Neural progenitor cell (in vitro differentiated cells): ENCODE measurements around the gene GALNTL6. TPM values are rescaled to one million over a fixed set of nuclear protein-coding genes. Genes with fewer than 3 reads are reported as not detected.

ENCODE experiments used
- DNase-seq: peaks from one replicate; pipeline ENCODE4 v3.0.0-alpha.2; 2016; ENCODE audit warnings: low spot score
- H2AFZ ChIP-seq: fragments of 200-600 bp; sonication (generic); replicated peaks from 2 replicates; pipeline ENCODE4 v1.6.1; 2016; ENCODE audit warnings: antibody characterized with exemption
- H3F3A ChIP-seq: fragments of 200-600 bp; sonication (generic); 2 replicates; pipeline ENCODE4 v1.6.1; 2016; ENCODE audit warnings: antibody characterized with exemption, low read depth
- H3K27ac ChIP-seq: fragments of 200-600 bp; sonication (generic); 2 replicates; pipeline ENCODE4 v1.5.1; 2016; ENCODE audit warnings: mild to moderate bottlenecking
- H3K27me3 ChIP-seq: fragments of 200-600 bp; sonication (generic); 2 replicates; pipeline ENCODE4 v1.6.1; 2016; ENCODE audit warnings: mild to moderate bottlenecking, moderate library complexity
- H3K36me3 ChIP-seq: fragments of 200-600 bp; sonication (generic); 2 replicates; pipeline ENCODE4 v1.5.1; 2016
- H3K4me1 ChIP-seq: fragments of 200-600 bp; sonication (generic); 2 replicates; pipeline ENCODE4 v1.6.1; 2016; ENCODE audit warnings: mixed run types
- H3K4me2 ChIP-seq: fragments of 200-600 bp; sonication (generic); 2 replicates; pipeline ENCODE4 v1.6.1; 2016
- H3K4me3 ChIP-seq: fragments of 200-600 bp; sonication (generic); 2 replicates; pipeline ENCODE4 v1.5.1; 2016
- H3K79me2 ChIP-seq: fragments of 200-600 bp; sonication (generic); 2 replicates; pipeline ENCODE4 v1.6.1; 2016; ENCODE audit warnings: low read depth
- H3K9ac ChIP-seq: fragments of 200-600 bp; sonication (generic); 2 replicates; pipeline ENCODE4 v1.6.1; 2016
- H3K9me3 ChIP-seq: fragments of 200-600 bp; sonication (generic); 2 replicates; pipeline ENCODE4 v1.5.1; 2016; ENCODE audit warnings: low read depth
- H4K20me1 ChIP-seq: fragments of 200-600 bp; sonication (generic); 2 replicates; pipeline ENCODE4 v1.6.1; 2016; ENCODE audit warnings: low read depth
- H3K27ac Mint-ChIP-seq: 3 replicates; pipeline ENCODE4 v1.8.0; 2021; ENCODE audit warnings: mixed read lengths
- H3K27me3 Mint-ChIP-seq: 2 replicates; pipeline ENCODE4 v1.8.0; 2022; ENCODE audit warnings: low read depth, mild to moderate bottlenecking, inconsistent platforms, moderate library complexity, mixed read lengths; ENCODE audit not compliant: insufficient read depth
- H3K36me3 Mint-ChIP-seq: 3 replicates; pipeline ENCODE4 v1.8.0; 2021; ENCODE audit warnings: mixed read lengths
- H3K4me1 Mint-ChIP-seq: 3 replicates; pipeline ENCODE4 v1.8.0; 2021; ENCODE audit warnings: mixed read lengths
- H3K4me3 Mint-ChIP-seq: 3 replicates; pipeline ENCODE4 v1.8.0; 2021; ENCODE audit warnings: mild to moderate bottlenecking, moderate library complexity, mixed read lengths
- H3K9me3 Mint-ChIP-seq: 3 replicates; pipeline ENCODE4 v1.8.0; 2020; ENCODE audit warnings: mixed read lengths
- EZH2 ChIP-seq: fragments of 200-600 bp; sonication (generic); IDR thresholded peaks from 2 replicates; pipeline ENCODE4 v1.6.1; 2017; ENCODE audit warnings: antibody characterized with exemption, mild to moderate bottlenecking, moderate library complexity
- EZH2phosphoT487 ChIP-seq: fragments of 200-600 bp; sonication (generic); IDR thresholded peaks from 2 replicates; pipeline ENCODE4 v1.6.1; 2017; ENCODE audit warnings: antibody characterized with exemption
- total RNA-seq: library from RNA; depleted of rRNA; stranded (reverse); fragments of >200 nt; gene quantifications from 2 replicates; pipeline ENCODE4 v1.2.3, GENCODE V29; 2015; ENCODE audit warnings: low replicate concordance
- TF ChIP-seq, protein P1 (sequence below): fragments of 200-600 bp; sonication (generic); IDR thresholded peaks from 2 replicates; pipeline ENCODE4 v1.5.1; 2017; ENCODE audit warnings: antibody characterized with exemption, mild to moderate bottlenecking

The GALNTL6 gene
- total RNA-seq, 1 donor from 2014 or later, result 0.15 TPM

DNA sequence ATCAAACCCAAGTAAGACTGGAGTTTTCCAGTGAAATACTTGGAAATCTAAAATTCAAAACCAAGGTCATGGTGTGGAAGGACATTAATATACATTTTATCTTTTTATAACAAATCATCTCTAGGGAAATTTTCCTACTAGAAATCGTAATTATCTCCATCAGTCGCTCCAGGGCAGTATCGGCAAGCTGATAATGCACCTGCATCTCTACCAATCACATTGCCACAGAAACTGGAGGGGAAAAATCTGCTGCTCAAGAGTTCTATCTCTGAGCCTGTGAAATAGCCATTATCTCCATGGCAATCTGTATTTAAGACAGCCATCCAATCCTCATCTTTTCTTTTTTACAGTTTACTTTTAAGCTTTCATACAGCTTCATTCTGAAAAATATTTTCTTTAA lies 817.1 kb downstream of the GALNTL6 start:
- Histone ChIP-seq H3K27ac (no peak overlapping the region), H3K4me3 (no peak overlapping the region), H3K27me3 (no peaks in the 10 kb centered on the region), H3F3A (no peaks in the 10 kb centered on the region), H3K4me1 (no peaks in the 10 kb centered on the region), H3K9ac (no peak overlapping the region), H4K20me1 (no peaks in the 10 kb centered on the region), H2AFZ (no peak overlapping the region), H3K9me3 (no peaks in the 10 kb centered on the region), H3K79me2 (no peaks in the 10 kb centered on the region), H3K36me3 (no peaks in the 10 kb centered on the region), H3K4me2 (no peak overlapping the region)
- no peak for DNase-seq
- Mint-ChIP-seq H3K27ac (no peak overlapping the region), H3K4me1 (peaks cover 3% of the 10 kb centered on the region), H3K9me3 (peaks cover 2% of the 10 kb centered on the region), H3K27me3 (no peaks in the 10 kb centered on the region), H3K36me3 (no peaks in the 10 kb centered on the region), H3K4me3 (no peak overlapping the region)
- no peak for TF ChIP-seq EZH2
- TF ChIP-seq EZH2phosphoT487, result no peak
- TF ChIP-seq, protein P1, sequence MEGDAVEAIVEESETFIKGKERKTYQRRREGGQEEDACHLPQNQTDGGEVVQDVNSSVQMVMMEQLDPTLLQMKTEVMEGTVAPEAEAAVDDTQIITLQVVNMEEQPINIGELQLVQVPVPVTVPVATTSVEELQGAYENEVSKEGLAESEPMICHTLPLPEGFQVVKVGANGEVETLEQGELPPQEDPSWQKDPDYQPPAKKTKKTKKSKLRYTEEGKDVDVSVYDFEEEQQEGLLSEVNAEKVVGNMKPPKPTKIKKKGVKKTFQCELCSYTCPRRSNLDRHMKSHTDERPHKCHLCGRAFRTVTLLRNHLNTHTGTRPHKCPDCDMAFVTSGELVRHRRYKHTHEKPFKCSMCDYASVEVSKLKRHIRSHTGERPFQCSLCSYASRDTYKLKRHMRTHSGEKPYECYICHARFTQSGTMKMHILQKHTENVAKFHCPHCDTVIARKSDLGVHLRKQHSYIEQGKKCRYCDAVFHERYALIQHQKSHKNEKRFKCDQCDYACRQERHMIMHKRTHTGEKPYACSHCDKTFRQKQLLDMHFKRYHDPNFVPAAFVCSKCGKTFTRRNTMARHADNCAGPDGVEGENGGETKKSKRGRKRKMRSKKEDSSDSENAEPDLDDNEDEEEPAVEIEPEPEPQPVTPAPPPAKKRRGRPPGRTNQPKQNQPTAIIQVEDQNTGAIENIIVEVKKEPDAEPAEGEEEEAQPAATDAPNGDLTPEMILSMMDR, result no peak

DNA sequence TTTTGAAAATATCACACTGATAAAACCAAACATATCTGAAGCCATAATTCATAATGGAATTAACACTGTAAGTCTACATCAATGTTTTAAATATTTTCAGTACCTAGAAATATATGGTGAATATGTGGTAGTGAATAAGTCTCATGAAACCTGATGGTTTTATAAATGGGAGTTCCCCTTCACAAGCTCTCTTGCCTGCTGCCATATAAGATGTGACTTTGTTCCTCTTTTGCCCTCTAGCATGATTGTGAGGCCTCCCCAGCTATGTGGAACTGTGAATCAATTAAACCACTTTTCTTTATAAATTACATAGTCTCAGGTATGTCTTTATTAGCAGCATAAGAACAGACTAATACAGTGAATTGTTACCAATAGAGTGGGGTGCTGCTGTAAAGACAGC lies 818.6 kb downstream of the GALNTL6 start:
- no peaks in the 10 kb centered on the region for H3K36me3 ChIP-seq
- TF ChIP-seq, protein P1, result no peak
- TF ChIP-seq EZH2phosphoT487 (no peak), EZH2 (no peak)
- no peaks in the 10 kb centered on the region for H3K27me3 ChIP-seq
- no peaks in the 10 kb centered on the region for H3K36me3 Mint-ChIP-seq
- no peak overlapping the region for H3K27ac Mint-ChIP-seq
- H3F3A ChIP-seq, result no peaks in the 10 kb centered on the region
- H3K4me2 ChIP-seq, result no peak overlapping the region
- no peak overlapping the region for H3K4me3 ChIP-seq
- no peak overlapping the region for H3K27ac ChIP-seq
- H3K79me2 ChIP-seq, result no peaks in the 10 kb centered on the region
- no peaks in the 10 kb centered on the region for H4K20me1 ChIP-seq
- H3K9me3 Mint-ChIP-seq, result peaks cover 2% of the 10 kb centered on the region
- no peaks in the 10 kb centered on the region for H3K27me3 Mint-ChIP-seq
- H3K4me1 ChIP-seq, result no peaks in the 10 kb centered on the region
- no peaks in the 10 kb centered on the region for H3K9me3 ChIP-seq
- peaks cover 6% of the 10 kb centered on the region for H3K4me1 Mint-ChIP-seq
- no peak overlapping the region for H3K4me3 Mint-ChIP-seq
- H3K9ac ChIP-seq, result no peak overlapping the region
- no peak for DNase-seq
- no peak overlapping the region for H2AFZ ChIP-seq

DNA sequence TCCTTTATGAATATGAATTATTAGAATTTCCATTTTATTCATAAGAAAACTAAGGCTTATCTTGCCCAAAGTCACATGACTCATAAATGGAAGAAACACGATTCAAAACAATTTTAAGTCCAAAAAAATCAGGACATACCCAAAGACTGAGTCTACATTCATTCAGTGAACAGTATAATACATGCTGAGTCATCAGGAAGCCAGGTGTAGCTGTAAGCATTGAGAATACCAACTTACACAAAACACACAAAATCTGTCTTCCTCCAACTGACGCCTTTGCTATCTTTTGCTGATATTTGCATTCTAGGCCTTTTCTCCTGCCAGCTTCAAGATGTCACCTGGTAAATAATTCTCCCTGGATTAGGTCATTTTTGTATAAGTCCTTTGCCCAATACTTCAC lies 835.3 kb downstream of the GALNTL6 start:
- Mint-ChIP-seq H3K4me1 (peaks cover 14% of the 10 kb centered on the region), H3K27me3 (no peaks in the 10 kb centered on the region), H3K9me3 (no peaks in the 10 kb centered on the region), H3K4me3 (no peak overlapping the region), H3K27ac (no peak overlapping the region), H3K36me3 (no peaks in the 10 kb centered on the region)
- Histone ChIP-seq H3K27ac (no peak overlapping the region), H3K4me1 (peaks cover 4% of the 10 kb centered on the region), H3K9me3 (no peaks in the 10 kb centered on the region), H3K9ac (no peak overlapping the region), H3K36me3 (no peaks in the 10 kb centered on the region), H3K4me3 (no peak overlapping the region), H3K4me2 (no peak overlapping the region), H3K79me2 (no peaks in the 10 kb centered on the region), H3K27me3 (no peaks in the 10 kb centered on the region), H3F3A (no peaks in the 10 kb centered on the region), H4K20me1 (no peaks in the 10 kb centered on the region), H2AFZ (no peak overlapping the region)
- TF ChIP-seq, protein P1, result no peak
- TF ChIP-seq EZH2 (no peak), EZH2phosphoT487 (no peak)
- DNase-seq, result no peak

DNA sequence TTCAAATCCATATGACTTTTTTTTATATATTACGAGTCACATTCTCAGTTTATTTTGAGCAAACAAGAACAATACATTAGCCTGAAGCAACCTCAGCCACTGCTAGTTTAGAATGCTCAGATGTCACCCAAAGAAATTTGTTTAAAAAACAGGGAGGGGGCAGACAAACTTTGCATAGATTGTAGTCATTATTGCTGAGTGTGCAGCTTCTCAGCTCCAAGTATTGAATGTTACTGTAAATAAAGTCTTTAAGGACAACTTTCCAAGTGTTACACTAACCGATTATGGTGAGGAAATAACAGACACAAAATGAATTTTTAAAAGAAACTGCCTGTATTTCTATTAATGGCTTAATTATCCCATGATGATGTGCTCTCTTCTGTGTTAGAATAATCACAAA lies 835.9 kb downstream of the GALNTL6 start:
- Mint-ChIP-seq H3K36me3 (no peaks in the 10 kb centered on the region), H3K4me1 (peaks cover 21% of the 10 kb centered on the region), H3K4me3 (no peak overlapping the region), H3K9me3 (no peaks in the 10 kb centered on the region), H3K27ac (no peak overlapping the region), H3K27me3 (no peaks in the 10 kb centered on the region)
- no peak overlapping the region for H3K9ac ChIP-seq
- H3K4me2 ChIP-seq, result no peak overlapping the region
- no peaks in the 10 kb centered on the region for H3K27me3 ChIP-seq
- H3K36me3 ChIP-seq, result no peaks in the 10 kb centered on the region
- H3K27ac ChIP-seq, result no peak overlapping the region
- H3K79me2 ChIP-seq, result no peaks in the 10 kb centered on the region
- H3K4me3 ChIP-seq, result no peak overlapping the region
- no peaks in the 10 kb centered on the region for H3K9me3 ChIP-seq
- no peak for TF ChIP-seq EZH2
- TF ChIP-seq, protein P1, result no peak
- no peak for TF ChIP-seq EZH2phosphoT487
- H2AFZ ChIP-seq, result no peak overlapping the region
- no peak for DNase-seq
- H3F3A ChIP-seq, result no peaks in the 10 kb centered on the region
- no peaks in the 10 kb centered on the region for H4K20me1 ChIP-seq
- H3K4me1 ChIP-seq, result peaks cover 4% of the 10 kb centered on the region
